Measurements from ENCODE around the gene SLC7A14. TPM values are rescaled to one million over a fixed set of nuclear protein-coding genes. Genes with fewer than 3 reads are reported as not detected.

SLC7A14 gene
- polyA plus RNA-seq, 2 of the 4 experiments (the other 2 are of a cell fraction): not detected

DNA sequence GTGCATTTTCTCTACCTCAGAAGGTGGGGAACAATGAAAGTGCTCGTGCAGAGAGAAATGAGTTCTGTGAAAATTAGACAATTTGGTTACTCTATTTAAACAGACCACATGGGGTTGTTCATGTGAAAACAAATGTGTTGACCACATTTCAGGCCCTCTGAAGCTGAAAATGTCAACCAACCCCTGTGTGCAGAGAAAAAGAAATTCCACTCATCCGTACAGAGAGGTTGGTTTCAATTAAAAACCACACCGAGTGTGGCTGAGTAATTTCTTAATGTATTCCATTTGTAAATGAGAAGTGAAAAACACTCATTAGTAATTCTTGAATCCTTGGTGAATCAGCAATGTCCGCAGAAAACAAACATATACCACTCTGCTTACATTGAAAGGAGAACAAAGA is 46.9 kb upstream of the SLC7A14 start:
- FAIRE-seq: no peak
- CTCF ChIA-PET: no interaction called here
- H3K4me3 ChIP-seq: no peak overlapping the region
- ATAC-seq: no peak
- no peak overlapping the region for H3K27ac ChIP-seq
- H3K4me2 ChIP-seq: no peak overlapping the region
- H3K9me3 ChIP-seq: no peaks in the 10 kb centered on the region
- POLR2A ChIA-PET: no interaction called here
- 60% methylated on average over 4 of the region's 4 CpGs for WGBS (ENCODE audit: missing lambda C conversion rate)
- no peak for TF ChIP-seq ZFP36 (IDR thresholded peaks at IDR 0.05; ENCODE audit: borderline replicate concordance, partially characterized antibody)
- no peak for TF ChIP-seq ZC3H11A (IDR thresholded peaks at IDR 0.05)
- TF ChIP-seq, protein P1, sequence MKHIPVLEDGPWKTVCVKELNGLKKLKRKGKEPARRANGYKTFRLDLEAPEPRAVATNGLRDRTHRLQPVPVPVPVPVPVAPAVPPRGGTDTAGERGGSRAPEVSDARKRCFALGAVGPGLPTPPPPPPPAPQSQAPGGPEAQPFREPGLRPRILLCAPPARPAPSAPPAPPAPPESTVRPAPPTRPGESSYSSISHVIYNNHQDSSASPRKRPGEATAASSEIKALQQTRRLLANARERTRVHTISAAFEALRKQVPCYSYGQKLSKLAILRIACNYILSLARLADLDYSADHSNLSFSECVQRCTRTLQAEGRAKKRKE (CRISPR knock-in tag; IDR thresholded peaks at IDR 0.05; ENCODE audit: low read depth): no peak
- no peak for TF ChIP-seq ZSCAN20 (CRISPR knock-in tag; IDR thresholded peaks at IDR 0.05)
- no peak for TF ChIP-seq KDM1A (IDR thresholded peaks at IDR 0.05; ENCODE audit: low read depth)
- no peak for TF ChIP-seq FOSL2 (IDR thresholded peaks at IDR 0.05)
- TF ChIP-seq FOSL2 (CRISPR knock-in tag; IDR thresholded peaks at IDR 0.05): no peak
- no peak for TF ChIP-seq CEBPB (IDR thresholded peaks at IDR 0.05)
- TF ChIP-seq TFCP2L1 (CRISPR knock-in tag; IDR thresholded peaks at IDR 0.05): no peak
- no peak for TF ChIP-seq HEYL (CRISPR knock-in tag; IDR thresholded peaks at IDR 0.05)
- no peak for TF ChIP-seq JUNB (IDR thresholded peaks at IDR 0.05)
- no peak for TF ChIP-seq FOSB (CRISPR knock-in tag; IDR thresholded peaks at IDR 0.05)
- no peak for TF ChIP-seq MAFK (IDR thresholded peaks at IDR 0.05; ENCODE audit: partially characterized antibody)
- TF ChIP-seq EHF (CRISPR knock-in tag; IDR thresholded peaks at IDR 0.05): no peak
- no peak for TF ChIP-seq MYC (IDR thresholded peaks at IDR 0.05; ENCODE audit: borderline replicate concordance, low read length)
- TF ChIP-seq MAZ (IDR thresholded peaks at IDR 0.05; ENCODE audit: borderline replicate concordance, low read depth, low read length): no peak
- TF ChIP-seq CBX2 (IDR thresholded peaks at IDR 0.05; ENCODE audit: borderline replicate concordance, low read depth): no peak
- no peak for TF ChIP-seq E2F6 (IDR thresholded peaks at IDR 0.05; ENCODE audit: borderline replicate concordance, low read depth)
- TF ChIP-seq RAD21 (conservative IDR thresholded peaks at IDR 0.05 in 1 of 2, IDR thresholded peaks at IDR 0.05 in 1 of 2): no peak
- H3K4me1 ChIP-seq: no peaks in the 10 kb centered on the region
- no peak for DNase-seq (ENCODE audit: low read depth in 1 of 2, low spot score in 1 of 2)

DNA sequence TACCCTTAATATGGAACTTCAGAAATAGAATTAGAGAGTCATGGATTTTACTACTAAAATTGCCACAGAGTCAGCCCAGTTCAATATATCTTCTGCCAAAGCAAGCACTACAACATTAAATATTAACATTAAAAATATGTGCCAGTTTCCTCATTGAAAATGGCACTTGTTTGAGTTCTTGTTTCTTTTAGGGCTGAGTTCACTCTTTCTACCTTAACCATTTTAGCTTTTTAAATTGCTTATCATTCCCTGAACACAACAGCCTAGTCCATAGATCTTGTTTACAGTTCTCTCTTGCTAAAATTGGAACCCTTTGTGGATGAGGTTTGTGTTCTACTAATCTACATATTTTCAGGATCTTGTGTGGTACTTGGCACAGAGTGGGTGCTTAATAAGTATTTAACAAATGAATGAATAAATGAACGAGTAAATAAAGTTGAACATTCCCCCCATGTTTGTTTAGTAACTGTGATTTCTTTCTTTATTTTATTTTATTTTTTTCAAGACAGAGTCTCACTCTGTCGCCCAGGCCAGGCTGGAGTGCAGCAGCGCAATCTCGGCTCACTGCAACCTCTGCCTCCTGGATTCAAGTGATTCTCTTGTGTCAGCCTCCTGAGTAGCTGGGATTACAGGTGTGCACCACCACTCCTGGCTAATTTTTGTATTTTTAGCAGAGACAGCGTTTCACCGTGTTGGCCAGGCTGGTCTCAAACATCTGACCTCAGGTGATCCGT is 46.0 kb upstream of the SLC7A14 start:
- WGBS (ENCODE audit: missing lambda C conversion rate): 80% methylated on average over 7 of the region's 7 CpGs
- no peak for DNase-seq (ENCODE audit: low read depth in 1 of 2, low spot score in 1 of 2)
- no peak overlapping the region for H3K4me2 ChIP-seq
- no peaks in the 10 kb centered on the region for H3K4me1 ChIP-seq
- no peak overlapping the region for H3K4me3 ChIP-seq
- TF ChIP-seq FOSL2 (IDR thresholded peaks at IDR 0.05): no peak
- TF ChIP-seq FOSL2 (CRISPR knock-in tag; IDR thresholded peaks at IDR 0.05): no peak
- no peak for TF ChIP-seq CEBPB (IDR thresholded peaks at IDR 0.05)
- TF ChIP-seq KDM5A (IDR thresholded peaks at IDR 0.05): no peak
- TF ChIP-seq RARB (CRISPR knock-in tag; IDR thresholded peaks at IDR 0.05): no peak
- TF ChIP-seq RFX5 (IDR thresholded peaks at IDR 0.05): no peak
- TF ChIP-seq POLR2AphosphoS2 (conservative IDR thresholded peaks at IDR 0.05; ENCODE audit: low read length): no peak
- no peak for TF ChIP-seq TFCP2L1 (CRISPR knock-in tag; IDR thresholded peaks at IDR 0.05)
- no peak for TF ChIP-seq SMC3 (IDR thresholded peaks at IDR 0.05)
- TF ChIP-seq KDM1A (IDR thresholded peaks at IDR 0.05; ENCODE audit: low read depth): no peak
- TF ChIP-seq TP53 (CRISPR knock-in tag; IDR thresholded peaks at IDR 0.05): no peak
- TF ChIP-seq, protein P2, sequence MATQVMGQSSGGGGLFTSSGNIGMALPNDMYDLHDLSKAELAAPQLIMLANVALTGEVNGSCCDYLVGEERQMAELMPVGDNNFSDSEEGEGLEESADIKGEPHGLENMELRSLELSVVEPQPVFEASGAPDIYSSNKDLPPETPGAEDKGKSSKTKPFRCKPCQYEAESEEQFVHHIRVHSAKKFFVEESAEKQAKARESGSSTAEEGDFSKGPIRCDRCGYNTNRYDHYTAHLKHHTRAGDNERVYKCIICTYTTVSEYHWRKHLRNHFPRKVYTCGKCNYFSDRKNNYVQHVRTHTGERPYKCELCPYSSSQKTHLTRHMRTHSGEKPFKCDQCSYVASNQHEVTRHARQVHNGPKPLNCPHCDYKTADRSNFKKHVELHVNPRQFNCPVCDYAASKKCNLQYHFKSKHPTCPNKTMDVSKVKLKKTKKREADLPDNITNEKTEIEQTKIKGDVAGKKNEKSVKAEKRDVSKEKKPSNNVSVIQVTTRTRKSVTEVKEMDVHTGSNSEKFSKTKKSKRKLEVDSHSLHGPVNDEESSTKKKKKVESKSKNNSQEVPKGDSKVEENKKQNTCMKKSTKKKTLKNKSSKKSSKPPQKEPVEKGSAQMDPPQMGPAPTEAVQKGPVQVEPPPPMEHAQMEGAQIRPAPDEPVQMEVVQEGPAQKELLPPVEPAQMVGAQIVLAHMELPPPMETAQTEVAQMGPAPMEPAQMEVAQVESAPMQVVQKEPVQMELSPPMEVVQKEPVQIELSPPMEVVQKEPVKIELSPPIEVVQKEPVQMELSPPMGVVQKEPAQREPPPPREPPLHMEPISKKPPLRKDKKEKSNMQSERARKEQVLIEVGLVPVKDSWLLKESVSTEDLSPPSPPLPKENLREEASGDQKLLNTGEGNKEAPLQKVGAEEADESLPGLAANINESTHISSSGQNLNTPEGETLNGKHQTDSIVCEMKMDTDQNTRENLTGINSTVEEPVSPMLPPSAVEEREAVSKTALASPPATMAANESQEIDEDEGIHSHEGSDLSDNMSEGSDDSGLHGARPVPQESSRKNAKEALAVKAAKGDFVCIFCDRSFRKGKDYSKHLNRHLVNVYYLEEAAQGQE (IDR thresholded peaks at IDR 0.05): no peak
- ChIA-PET CTCF (interaction anchor here (0.9 kb wide), 1 partner anchor 17 kb away, joined by 3 read pairs; no protein-coding TSS in a partner anchor), POLR2A (no interaction called here)
- FAIRE-seq: no peak
- ATAC-seq: no peak
- H3K27ac ChIP-seq: no peak overlapping the region
- no peaks in the 10 kb centered on the region for H3K9me3 ChIP-seq
